SK-N-SH treated with all-trans-retinoic acid at 6 μM for 48 hours (cell line): Measurements from ENCODE around the gene SLC7A1.

ENCODE experiments used
- ARNTL ChIP-seq: fragments of 450-650 bp; formaldehyde crosslinking; IDR thresholded peaks from 2 replicates; pipeline ENCODE4 v1.5.0; 2020; ENCODE audit warnings: low read depth, mild to moderate bottlenecking, moderate library complexity, borderline replicate concordance
- BACH2 ChIP-seq: fragments of 250-450 bp; sonication (Bioruptor Pico); IDR thresholded peaks from 2 replicates; pipeline ENCODE4 v1.9.0; 2021; ENCODE audit warnings: mild to moderate bottlenecking, borderline replicate concordance
- CREB5 ChIP-seq: fragments of 250-450 bp; sonication (Bioruptor Pico); IDR thresholded peaks from 2 replicates; pipeline ENCODE4 v1.5.1; 2020; ENCODE audit warnings: low read depth, mild to moderate bottlenecking, moderate library complexity
- ESRRG ChIP-seq: fragments of 250-450 bp; sonication (Bioruptor Pico); IDR thresholded peaks from 2 replicates; pipeline ENCODE4 v1.6.1; 2021; ENCODE audit warnings: mild to moderate bottlenecking
- GLIS3 ChIP-seq: fragments of 250-450 bp; sonication (Bioruptor Pico); IDR thresholded peaks from 2 replicates; pipeline ENCODE4 v1.5.0; 2020; ENCODE audit warnings: mild to moderate bottlenecking, moderate library complexity
- ISL1 ChIP-seq: fragments of 250-450 bp; sonication (Bioruptor Pico); IDR thresholded peaks from 2 replicates; pipeline ENCODE4 v2.1.2; 2022; ENCODE audit warnings: mild to moderate bottlenecking, moderate library complexity
- OSR1 ChIP-seq: fragments of 250-450 bp; sonication (Bioruptor Pico); IDR thresholded peaks from 2 replicates; pipeline ENCODE4 v1.8.0; 2022; ENCODE audit warnings: moderate library complexity, mild to moderate bottlenecking, inconsistent platforms
- PATZ1 ChIP-seq: fragments of 250-450 bp; sonication (Bioruptor Pico); IDR thresholded peaks from 2 replicates; pipeline ENCODE4 v1.8.0; 2020; ENCODE audit warnings: mild to moderate bottlenecking, moderate library complexity, borderline replicate concordance
- PPARA ChIP-seq: fragments of 250-450 bp; sonication (Bioruptor Pico); IDR thresholded peaks from 2 replicates; pipeline ENCODE4 v1.5.0; 2020; ENCODE audit warnings: mild to moderate bottlenecking, borderline replicate concordance
- ZFP3 ChIP-seq: fragments of 250-450 bp; sonication (Bioruptor Pico); IDR thresholded peaks from 2 replicates; pipeline ENCODE4 v1.5.0; 2020; ENCODE audit warnings: mild to moderate bottlenecking, moderate library complexity
- ZNF565 ChIP-seq: fragments of 450-650 bp; formaldehyde crosslinking; conservative IDR thresholded peaks from 2 replicates; pipeline ENCODE4 v1.5.0; 2020; ENCODE audit warnings: low read depth, mild to moderate bottlenecking, moderate library complexity
- ZNF8 ChIP-seq: fragments of 450-650 bp; formaldehyde crosslinking; IDR thresholded peaks from 2 replicates; pipeline ENCODE4 v1.5.0; 2020; ENCODE audit warnings: mild to moderate bottlenecking, moderate library complexity

- TF ChIP-seq PATZ1: no peak
- no peak for TF ChIP-seq ZFP3
- no peak for TF ChIP-seq BACH2 (CRISPR knock-in tag)
- TF ChIP-seq CREB5 (CRISPR knock-in tag): no peak
- TF ChIP-seq ZNF565 (CRISPR knock-in tag): no peak
- TF ChIP-seq PPARA (CRISPR knock-in tag): no peak
- TF ChIP-seq ESRRG (CRISPR knock-in tag): no peak
- no peak for TF ChIP-seq OSR1
- TF ChIP-seq ISL1 (CRISPR knock-in tag): no peak
- no peak for TF ChIP-seq ARNTL (CRISPR knock-in tag)
- TF ChIP-seq GLIS3: no peak
- TF ChIP-seq ZNF8: no peak
Measured at GRCh38 chr13:29594710-29595379, 643 bp downstream of the SLC7A1 start.
